Parathyroid adenoma (tissue), 2 donors: ENCODE measurements around the gene MAN1B1.
"Not testable (repeated sequence)": the region's sequence is repeated elsewhere in the genome, so short reads cannot be mapped to it uniquely, and the experiment has no call there.

Source experiments
- H2AFZ ChIP-seq: fragments of 300-600 bp; sonication (generic); one replicate; pipeline ENCODE4 v1.7.0; 2017; ENCODE audit warnings: antibody characterized with exemption, mild to moderate bottlenecking
- H3K27ac ChIP-seq: fragments of 300-600 bp; sonication (generic); one replicate; pipeline ENCODE4 v1.7.0; 2017
- H3K27me3 ChIP-seq: fragments of 300-600 bp; sonication (generic); one replicate; pipeline ENCODE4 v1.7.0; 2017; ENCODE audit warnings: low read length; ENCODE audit not compliant: control insufficient read depth, insufficient read depth
- H3K36me3 ChIP-seq: fragments of 300-600 bp; sonication (generic); one replicate; pipeline ENCODE4 v1.7.0; 2017; ENCODE audit warnings: low read length; ENCODE audit not compliant: control insufficient read depth, insufficient read depth
- H3K4me1 ChIP-seq: fragments of 300-600 bp; sonication (generic); one replicate; pipeline ENCODE4 v1.7.0; 2017; ENCODE audit warnings: control low read depth
- H3K4me2 ChIP-seq: fragments of 300-600 bp; sonication (generic); one replicate; pipeline ENCODE4 v1.7.0; 2017; ENCODE audit warnings: low read length
- H3K4me3 ChIP-seq: fragments of 300-600 bp; sonication (generic); one replicate; pipeline ENCODE4 v1.7.0; 2017; ENCODE audit warnings: low read depth, low read length
- H3K79me2 ChIP-seq: fragments of 300-600 bp; sonication (generic); one replicate; pipeline ENCODE4 v1.7.0; 2017; ENCODE audit warnings: control low read depth
- H3K9ac ChIP-seq: fragments of 300-600 bp; sonication (generic); one replicate; pipeline ENCODE4 v1.7.0; 2017; ENCODE audit warnings: mild to moderate bottlenecking
- H3K9me3 ChIP-seq: fragments of 300-600 bp; sonication (generic); one replicate; pipeline ENCODE4 v1.7.0; 2017; ENCODE audit warnings: low read length; ENCODE audit not compliant: control insufficient read depth
- TF ChIP-seq, protein P1 (sequence below): fragments of 300-600 bp; sonication (generic); IDR thresholded peaks from one replicate; pipeline ENCODE4 v1.7.0; 2017; ENCODE audit warnings: antibody characterized with exemption, mild to moderate bottlenecking
- donor health status: primary hyperparathyroidism.

The MAN1B1 gene

DNA sequence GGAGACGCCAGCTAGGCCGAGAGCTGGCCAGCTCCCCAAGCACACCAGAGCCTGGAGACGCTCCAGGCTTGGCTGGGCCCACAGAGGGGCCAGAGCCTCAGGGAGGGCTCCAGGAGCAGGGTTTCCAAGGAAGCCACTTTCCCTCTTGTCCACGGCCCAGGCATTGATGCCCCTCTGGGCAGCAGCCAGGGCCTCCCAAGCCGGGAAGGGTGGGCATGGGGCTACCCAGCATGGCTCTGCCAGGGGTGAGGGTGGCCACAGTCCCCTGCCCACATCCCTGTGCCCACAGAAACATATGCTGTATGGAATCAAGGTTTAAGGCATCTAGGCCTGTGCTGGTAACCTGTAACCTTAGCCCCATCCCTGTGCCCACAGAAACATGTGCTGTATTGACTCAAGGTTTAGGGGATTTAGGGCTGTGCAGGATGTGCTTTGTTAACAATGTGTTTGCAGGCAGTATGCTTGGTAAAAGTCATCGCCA is 29.3 kb downstream of the MAN1B1 start:
- Histone ChIP-seq H3K27ac (no peak overlapping the region), H3K9me3 (no peaks in the 10 kb centered on the region), H3K9ac (no peak overlapping the region), H3K36me3 (no peaks in the 10 kb centered on the region), H3K79me2 (no peaks in the 10 kb centered on the region), H3K4me3 (no peak overlapping the region), H2AFZ (no peak overlapping the region), H3K4me1 (peaks cover 3% of the 10 kb centered on the region), H3K4me2 (no peak overlapping the region), H3K27me3 (no peaks in the 10 kb centered on the region)
- TF ChIP-seq, protein P1, sequence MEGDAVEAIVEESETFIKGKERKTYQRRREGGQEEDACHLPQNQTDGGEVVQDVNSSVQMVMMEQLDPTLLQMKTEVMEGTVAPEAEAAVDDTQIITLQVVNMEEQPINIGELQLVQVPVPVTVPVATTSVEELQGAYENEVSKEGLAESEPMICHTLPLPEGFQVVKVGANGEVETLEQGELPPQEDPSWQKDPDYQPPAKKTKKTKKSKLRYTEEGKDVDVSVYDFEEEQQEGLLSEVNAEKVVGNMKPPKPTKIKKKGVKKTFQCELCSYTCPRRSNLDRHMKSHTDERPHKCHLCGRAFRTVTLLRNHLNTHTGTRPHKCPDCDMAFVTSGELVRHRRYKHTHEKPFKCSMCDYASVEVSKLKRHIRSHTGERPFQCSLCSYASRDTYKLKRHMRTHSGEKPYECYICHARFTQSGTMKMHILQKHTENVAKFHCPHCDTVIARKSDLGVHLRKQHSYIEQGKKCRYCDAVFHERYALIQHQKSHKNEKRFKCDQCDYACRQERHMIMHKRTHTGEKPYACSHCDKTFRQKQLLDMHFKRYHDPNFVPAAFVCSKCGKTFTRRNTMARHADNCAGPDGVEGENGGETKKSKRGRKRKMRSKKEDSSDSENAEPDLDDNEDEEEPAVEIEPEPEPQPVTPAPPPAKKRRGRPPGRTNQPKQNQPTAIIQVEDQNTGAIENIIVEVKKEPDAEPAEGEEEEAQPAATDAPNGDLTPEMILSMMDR = no peak

DNA sequence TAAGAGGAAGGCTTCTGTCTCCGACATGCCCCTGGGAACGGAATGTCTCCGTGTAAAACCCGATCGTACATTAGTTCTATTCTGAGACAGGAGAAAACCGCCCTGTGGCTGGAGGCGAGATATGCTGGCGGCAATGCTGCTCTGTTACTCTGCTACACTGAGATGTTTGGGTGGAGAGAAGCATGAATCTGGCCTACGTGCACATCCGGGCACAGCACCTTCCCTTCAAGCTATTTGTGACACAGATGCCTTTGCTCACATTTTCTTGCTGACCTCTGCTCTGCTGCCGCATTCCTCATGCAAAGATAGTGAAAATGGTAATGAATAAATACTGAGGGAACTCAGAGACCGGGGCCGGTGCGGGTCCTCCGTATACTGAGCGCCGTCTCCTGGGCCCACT is 29.9 kb downstream of the MAN1B1 start:
- no peak overlapping the region for H3K4me3 ChIP-seq
- H3K4me2 ChIP-seq = no peak overlapping the region
- no peak overlapping the region for H2AFZ ChIP-seq
- no peak overlapping the region for H3K9ac ChIP-seq
- H3K27ac ChIP-seq = no peak overlapping the region
- H3K9me3 ChIP-seq = no peaks in the 10 kb centered on the region
- no peaks in the 10 kb centered on the region for H3K36me3 ChIP-seq
- no peaks in the 10 kb centered on the region for H3K79me2 ChIP-seq
- H3K4me1 ChIP-seq = peaks cover 3% of the 10 kb centered on the region
- no peaks in the 10 kb centered on the region for H3K27me3 ChIP-seq
- TF ChIP-seq, protein P1 = no peak

DNA sequence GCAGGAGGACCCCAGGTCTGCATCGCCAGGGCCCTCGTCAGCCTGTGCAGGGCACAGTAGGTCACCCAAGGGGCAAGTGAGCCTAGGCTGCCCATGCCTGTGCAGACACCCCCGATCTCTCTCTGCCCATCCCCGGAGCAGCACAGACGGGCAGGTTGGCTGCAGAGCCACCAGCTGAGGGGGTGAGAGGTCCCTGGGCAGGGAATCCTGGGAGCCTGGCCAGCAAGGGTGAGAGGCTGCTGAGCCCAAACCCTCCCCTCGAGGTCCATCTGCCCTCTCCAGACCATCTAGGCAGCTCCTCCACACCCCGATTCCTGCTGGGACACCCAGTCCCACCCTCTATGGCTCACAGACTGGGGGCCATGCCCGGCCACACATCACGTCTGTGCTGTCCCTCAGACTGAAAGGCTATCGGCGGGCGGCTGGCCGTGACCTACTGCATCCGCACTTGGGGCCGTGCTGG is 30.5 kb downstream of the MAN1B1 start:
- no peak overlapping the region for H3K4me3 ChIP-seq
- H3K27me3 ChIP-seq = no peaks in the 10 kb centered on the region
- H3K79me2 ChIP-seq = no peaks in the 10 kb centered on the region
- no peaks in the 10 kb centered on the region for H3K9me3 ChIP-seq
- H3K27ac ChIP-seq = no peak overlapping the region
- H2AFZ ChIP-seq = no peak overlapping the region
- TF ChIP-seq, protein P1 = no peak
- H3K9ac ChIP-seq = no peak overlapping the region
- H3K36me3 ChIP-seq = no peaks in the 10 kb centered on the region
- no peak overlapping the region for H3K4me2 ChIP-seq
- peaks cover 3% of the 10 kb centered on the region for H3K4me1 ChIP-seq

DNA sequence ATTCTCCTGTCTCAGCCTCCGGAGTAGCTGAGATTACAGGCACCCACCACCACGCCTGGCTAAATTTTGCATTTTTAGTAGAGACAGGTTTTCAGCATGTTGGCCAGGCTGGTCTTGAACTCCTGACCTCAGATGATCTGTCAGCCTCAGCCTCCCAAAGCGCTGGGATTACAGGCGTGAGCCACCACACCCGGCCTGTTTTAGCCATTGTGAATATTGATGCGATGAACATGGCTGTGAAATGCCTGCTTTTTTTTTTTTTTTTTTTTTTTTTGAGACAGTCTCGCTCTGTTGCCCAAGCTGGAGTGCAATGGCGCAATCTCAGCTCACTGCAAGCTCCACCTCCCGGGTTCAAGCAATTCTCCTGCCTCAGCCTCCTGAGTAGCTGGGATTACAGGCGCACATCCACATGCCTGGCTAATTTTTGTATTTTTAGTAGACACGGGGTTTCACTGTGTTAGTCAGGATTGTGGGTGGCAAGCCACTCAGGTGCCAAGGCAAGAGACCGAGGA is 31.4 kb downstream of the MAN1B1 start:
- not testable (repeated sequence) for H3K27ac ChIP-seq, H2AFZ ChIP-seq, H3K4me3 ChIP-seq, H3K9ac ChIP-seq, H3K4me2 ChIP-seq, H3K36me3 ChIP-seq, H3K79me2 ChIP-seq, H3K27me3 ChIP-seq, H3K4me1 ChIP-seq, H3K9me3 ChIP-seq

DNA sequence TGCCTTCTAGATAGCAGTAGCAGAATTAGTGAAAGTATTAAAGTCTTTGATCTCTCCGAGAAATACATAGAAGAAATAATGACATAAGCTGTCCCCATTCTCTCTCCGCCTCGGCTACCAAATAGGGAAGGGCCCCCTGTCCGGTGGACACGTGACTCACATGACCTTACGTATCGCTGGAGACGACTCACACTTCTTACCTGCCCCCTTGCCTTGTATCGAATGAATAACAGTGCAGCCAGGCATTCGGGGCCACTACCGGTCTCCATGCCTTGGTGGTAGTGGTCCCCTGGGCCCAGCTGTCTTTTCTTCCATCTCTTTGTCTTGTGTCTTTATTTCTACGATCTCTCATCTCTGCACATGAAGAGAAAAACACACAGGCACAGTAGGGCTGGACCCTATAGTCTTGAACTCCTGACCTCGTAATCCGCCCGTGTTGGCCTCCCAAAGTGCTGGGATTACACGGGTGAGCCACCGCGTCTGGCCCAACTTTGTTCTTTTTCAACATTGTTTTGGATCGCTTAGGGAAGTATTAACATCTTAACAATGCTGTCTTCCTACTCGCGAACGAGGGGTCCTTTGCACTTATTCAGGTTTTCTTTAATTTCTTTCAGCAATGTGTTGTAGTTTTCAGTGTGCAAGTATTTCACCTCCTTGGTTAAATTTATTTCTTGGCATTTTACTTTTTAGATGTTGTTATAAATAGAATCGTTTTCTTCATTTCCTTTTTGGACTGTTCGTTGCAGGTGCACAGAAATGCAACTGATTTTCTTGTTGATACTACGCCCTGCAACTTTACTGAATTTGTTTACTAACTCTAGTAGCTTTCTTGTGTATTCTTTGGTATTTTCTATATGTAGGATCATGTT is 35.4 kb downstream of the MAN1B1 start:
- not testable (repeated sequence) for H3K79me2 ChIP-seq, H3K27me3 ChIP-seq, H3K36me3 ChIP-seq, H2AFZ ChIP-seq, H3K27ac ChIP-seq, H3K9ac ChIP-seq, H3K4me3 ChIP-seq, H3K4me1 ChIP-seq, H3K4me2 ChIP-seq, H3K9me3 ChIP-seq

DNA sequence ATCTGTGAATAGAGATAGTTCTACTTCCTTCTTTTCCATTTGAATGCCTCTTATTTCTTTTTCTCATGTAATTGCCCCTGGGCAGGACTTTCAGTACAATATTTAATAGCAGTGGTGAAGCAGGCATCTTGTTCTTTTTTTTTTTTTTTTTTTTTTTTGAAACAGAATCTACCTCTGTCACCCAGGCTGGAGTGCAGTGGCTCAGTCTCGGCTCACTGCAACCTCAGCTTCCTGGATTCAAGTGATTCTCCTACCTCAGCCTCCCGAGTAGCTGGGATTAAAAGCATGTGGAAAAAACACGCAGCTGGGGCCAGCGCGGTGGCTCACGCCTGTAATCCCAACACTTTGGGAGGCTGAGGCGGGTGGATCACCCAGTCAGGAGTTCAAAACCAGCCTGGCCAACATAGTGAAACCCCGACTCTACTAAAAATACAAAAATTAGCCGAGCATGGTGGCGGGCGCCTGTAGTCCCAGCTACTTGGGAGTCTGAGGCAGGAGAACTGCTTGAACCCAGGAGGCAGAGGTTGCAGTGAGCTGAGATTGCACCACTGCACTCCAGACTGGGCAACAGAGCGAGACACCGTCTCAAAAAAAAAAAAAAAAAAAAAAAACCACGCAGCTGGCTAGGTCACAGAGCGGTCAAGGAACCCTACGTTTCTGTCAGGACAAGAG is 36.1 kb downstream of the MAN1B1 start:
- H3K4me2 ChIP-seq, H3K36me3 ChIP-seq, H2AFZ ChIP-seq, H3K79me2 ChIP-seq, H3K9ac ChIP-seq, H3K4me1 ChIP-seq, H3K9me3 ChIP-seq, H3K27me3 ChIP-seq, H3K4me3 ChIP-seq, H3K27ac ChIP-seq: not testable (repeated sequence)
